GM12864 (cell line): Measurements from ENCODE around the gene TIPRL.

Source experiments
- DNase-seq: peaks from one replicate; pipeline ENCODE4 v3.0.0-alpha.2; 2011; ENCODE audit warnings: low read depth
- H3K4me3 ChIP-seq: 2 replicates; pipeline ENCODE4 v1.5.1; 2011; ENCODE audit warnings: mild to moderate bottlenecking, low read depth, low read length, control low read depth
- CTCF ChIP-seq: IDR thresholded peaks from 2 replicates; pipeline ENCODE4 v1.5.1; 2011; ENCODE audit warnings: low read depth, mild to moderate bottlenecking, moderate library complexity, low read length, control low read depth, inconsistent platforms; ENCODE audit errors: missing control alignments

The TIPRL gene

GRCh38 chr1:168159251-168159650 lies 19.5 kb upstream of the TIPRL start:
- no peak for DNase-seq
- H3K4me3 ChIP-seq: no peak overlapping the region
- no peak for TF ChIP-seq CTCF

- DNase-seq: no peak
- no peak overlapping the region for H3K4me3 ChIP-seq
- no peak for TF ChIP-seq CTCF
These were observed 18.8 kb upstream of the TIPRL start for GRCh38 chr1:168159979-168160378.

- no peak for DNase-seq
- no peak for TF ChIP-seq CTCF
- H3K4me3 ChIP-seq: no peak overlapping the region
These were observed 17.3 kb upstream of the TIPRL start for GRCh38 chr1:168161459-168161858.

GRCh38 chr1:168163670-168164069 lies 15.1 kb upstream of the TIPRL start:
- H3K4me3 ChIP-seq: no peak overlapping the region
- no peak for DNase-seq
- no peak for TF ChIP-seq CTCF

- no peak for DNase-seq
- TF ChIP-seq CTCF: no peak
- H3K4me3 ChIP-seq: no peak overlapping the region
These were observed 14.0 kb upstream of the TIPRL start for GRCh38 chr1:168164771-168165170.

GRCh38 chr1:168167806-168168205 lies 11.0 kb upstream of the TIPRL start:
- no peak overlapping the region for H3K4me3 ChIP-seq
- no peak for TF ChIP-seq CTCF
- no peak for DNase-seq

- TF ChIP-seq CTCF: no peak
- no peak for DNase-seq
- H3K4me3 ChIP-seq: no peak overlapping the region
These were observed 7.9 kb upstream of the TIPRL start for GRCh38 chr1:168170564-168171508.
